SK-N-SH treated with all-trans-retinoic acid at 6 μM for 48 hours (cell line): ENCODE measurements around the gene LMCD1.

Experiments
- ATAC-seq: fragments of 200-7000 bp; cut with Tn5 transposase; 3 replicates; pipeline ENCODE4 v1.9.1; 2020; ENCODE audit warnings: mild to moderate bottlenecking, moderate library complexity
- ARNTL ChIP-seq: fragments of 450-650 bp; formaldehyde crosslinking; IDR thresholded peaks from 2 replicates; pipeline ENCODE4 v1.5.0; 2020; ENCODE audit warnings: low read depth, mild to moderate bottlenecking, moderate library complexity, borderline replicate concordance
- BACH2 ChIP-seq: fragments of 250-450 bp; sonication (Bioruptor Pico); IDR thresholded peaks from 2 replicates; pipeline ENCODE4 v1.9.0; 2021; ENCODE audit warnings: mild to moderate bottlenecking, borderline replicate concordance
- CSDC2 ChIP-seq: fragments of 250-450 bp; sonication (Bioruptor Pico); IDR thresholded peaks from 2 replicates; pipeline ENCODE4 v1.5.0; 2020; ENCODE audit warnings: mild to moderate bottlenecking, moderate library complexity
- ESRRG ChIP-seq: fragments of 250-450 bp; sonication (Bioruptor Pico); IDR thresholded peaks from 2 replicates; pipeline ENCODE4 v1.6.1; 2021; ENCODE audit warnings: mild to moderate bottlenecking
- GLIS3 ChIP-seq: fragments of 250-450 bp; sonication (Bioruptor Pico); IDR thresholded peaks from 2 replicates; pipeline ENCODE4 v1.5.0; 2020; ENCODE audit warnings: mild to moderate bottlenecking, moderate library complexity
- ISL1 ChIP-seq: fragments of 250-450 bp; sonication (Bioruptor Pico); IDR thresholded peaks from 2 replicates; pipeline ENCODE4 v2.1.2; 2022; ENCODE audit warnings: mild to moderate bottlenecking, moderate library complexity
- OSR1 ChIP-seq: fragments of 250-450 bp; sonication (Bioruptor Pico); IDR thresholded peaks from 2 replicates; pipeline ENCODE4 v1.8.0; 2022; ENCODE audit warnings: moderate library complexity, mild to moderate bottlenecking, inconsistent platforms
- POU6F1 ChIP-seq: fragments of 250-450 bp; sonication (Bioruptor Pico); IDR thresholded peaks from 2 replicates; pipeline ENCODE4 v1.8.0; 2021; ENCODE audit warnings: low read depth, mild to moderate bottlenecking, moderate library complexity, borderline replicate concordance
- PPARA ChIP-seq: fragments of 250-450 bp; sonication (Bioruptor Pico); IDR thresholded peaks from 2 replicates; pipeline ENCODE4 v1.5.0; 2020; ENCODE audit warnings: mild to moderate bottlenecking, borderline replicate concordance
- RARB ChIP-seq: fragments of 250-450 bp; sonication (Bioruptor Pico); IDR thresholded peaks from 2 replicates; pipeline ENCODE4 v1.8.0; 2021; ENCODE audit warnings: mild to moderate bottlenecking, moderate library complexity
- SNAI2 ChIP-seq: fragments of 250-450 bp; sonication (Bioruptor Pico); IDR thresholded peaks from 2 replicates; pipeline ENCODE4 v1.5.0; 2020; ENCODE audit warnings: mild to moderate bottlenecking, moderate library complexity
- TOX ChIP-seq: fragments of 250-450 bp; sonication (Bioruptor Pico); IDR thresholded peaks from 2 replicates; pipeline ENCODE4 v1.8.0; 2021; ENCODE audit warnings: mild to moderate bottlenecking, moderate library complexity, borderline replicate concordance
- ZC3H10 ChIP-seq: fragments of 250-450 bp; sonication (Bioruptor Pico); IDR thresholded peaks from 2 replicates; pipeline ENCODE4 v1.5.1; 2021; ENCODE audit warnings: mild to moderate bottlenecking, moderate library complexity
- ZFP30 ChIP-seq: fragments of 450-650 bp; formaldehyde crosslinking; IDR thresholded peaks from 2 replicates; pipeline ENCODE4 v1.5.0; 2022; ENCODE audit warnings: mild to moderate bottlenecking, moderate library complexity
- ZNF565 ChIP-seq: fragments of 450-650 bp; formaldehyde crosslinking; conservative IDR thresholded peaks from 2 replicates; pipeline ENCODE4 v1.5.0; 2020; ENCODE audit warnings: low read depth, mild to moderate bottlenecking, moderate library complexity
- ZNF70 ChIP-seq: fragments of 450-650 bp; formaldehyde crosslinking; IDR thresholded peaks from 2 replicates; pipeline ENCODE4 v1.5.0; 2020; ENCODE audit warnings: mild to moderate bottlenecking, moderate library complexity
- ZNF8 ChIP-seq: fragments of 450-650 bp; formaldehyde crosslinking; IDR thresholded peaks from 2 replicates; pipeline ENCODE4 v1.5.0; 2020; ENCODE audit warnings: mild to moderate bottlenecking, moderate library complexity
- TF ChIP-seq, protein P1 (sequence below): fragments of 250-450 bp; sonication (Bioruptor Pico); IDR thresholded peaks from 2 replicates; pipeline ENCODE4 v1.5.0; 2020; ENCODE audit warnings: mild to moderate bottlenecking, moderate library complexity
- TF ChIP-seq, protein P2 (sequence below): fragments of 250-450 bp; sonication (Bioruptor Pico); IDR thresholded peaks from 2 replicates; pipeline ENCODE4 v1.5.1; 2020; ENCODE audit warnings: low read depth, mild to moderate bottlenecking, moderate library complexity
- TF ChIP-seq, protein P3 (sequence below): fragments of 250-450 bp; sonication (Bioruptor Pico); IDR thresholded peaks from 2 replicates; pipeline ENCODE4 v1.5.1; 2021; ENCODE audit warnings: mild to moderate bottlenecking, moderate library complexity

Gene LMCD1

DNA sequence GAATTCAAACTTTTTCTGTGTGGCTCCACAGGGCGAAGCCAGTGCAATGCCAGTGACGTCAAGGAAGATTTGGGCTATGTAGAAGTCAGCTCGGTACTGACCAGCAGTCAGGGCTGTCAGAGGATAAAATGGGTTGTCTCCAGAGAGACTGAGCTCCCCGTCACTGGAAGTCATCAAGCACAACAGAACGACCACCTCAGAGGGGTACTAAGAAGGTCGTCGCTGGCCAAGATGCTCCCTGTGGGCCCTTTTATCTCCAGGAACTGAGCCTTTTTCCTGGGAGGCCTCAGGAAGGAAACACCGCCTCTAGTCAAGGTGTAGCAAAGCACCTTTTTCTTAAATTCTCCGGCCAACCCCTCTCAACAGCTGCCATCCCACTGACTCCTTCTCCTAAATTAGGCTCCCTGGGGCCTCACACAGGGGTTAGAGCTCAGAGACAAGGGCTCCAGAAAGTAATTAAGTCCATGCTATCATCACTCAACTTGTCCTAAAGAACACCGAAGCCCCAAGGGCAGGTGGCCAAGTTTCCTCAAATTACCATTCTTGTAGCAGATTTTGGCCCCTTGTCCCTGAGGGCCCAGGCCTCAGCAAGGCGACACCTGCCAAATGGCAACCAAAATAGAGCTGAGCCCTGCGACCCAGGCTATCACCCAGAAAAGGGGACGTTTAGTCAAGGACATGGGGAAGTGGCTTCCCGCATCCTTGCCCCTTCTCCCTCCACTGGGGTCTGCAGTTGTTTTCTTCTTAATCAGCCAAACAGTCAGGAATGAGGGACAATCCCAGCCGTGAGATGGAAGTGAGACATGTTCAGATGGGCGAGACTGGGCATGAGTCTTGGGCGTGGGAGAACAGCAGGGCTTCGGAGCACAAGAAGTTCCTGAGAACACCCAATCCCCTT lies 94.9 kb downstream of the LMCD1 start (continued):
- no peak for TF ChIP-seq ZNF8 (CRISPR knock-in tag)
- TF ChIP-seq, protein P1, sequence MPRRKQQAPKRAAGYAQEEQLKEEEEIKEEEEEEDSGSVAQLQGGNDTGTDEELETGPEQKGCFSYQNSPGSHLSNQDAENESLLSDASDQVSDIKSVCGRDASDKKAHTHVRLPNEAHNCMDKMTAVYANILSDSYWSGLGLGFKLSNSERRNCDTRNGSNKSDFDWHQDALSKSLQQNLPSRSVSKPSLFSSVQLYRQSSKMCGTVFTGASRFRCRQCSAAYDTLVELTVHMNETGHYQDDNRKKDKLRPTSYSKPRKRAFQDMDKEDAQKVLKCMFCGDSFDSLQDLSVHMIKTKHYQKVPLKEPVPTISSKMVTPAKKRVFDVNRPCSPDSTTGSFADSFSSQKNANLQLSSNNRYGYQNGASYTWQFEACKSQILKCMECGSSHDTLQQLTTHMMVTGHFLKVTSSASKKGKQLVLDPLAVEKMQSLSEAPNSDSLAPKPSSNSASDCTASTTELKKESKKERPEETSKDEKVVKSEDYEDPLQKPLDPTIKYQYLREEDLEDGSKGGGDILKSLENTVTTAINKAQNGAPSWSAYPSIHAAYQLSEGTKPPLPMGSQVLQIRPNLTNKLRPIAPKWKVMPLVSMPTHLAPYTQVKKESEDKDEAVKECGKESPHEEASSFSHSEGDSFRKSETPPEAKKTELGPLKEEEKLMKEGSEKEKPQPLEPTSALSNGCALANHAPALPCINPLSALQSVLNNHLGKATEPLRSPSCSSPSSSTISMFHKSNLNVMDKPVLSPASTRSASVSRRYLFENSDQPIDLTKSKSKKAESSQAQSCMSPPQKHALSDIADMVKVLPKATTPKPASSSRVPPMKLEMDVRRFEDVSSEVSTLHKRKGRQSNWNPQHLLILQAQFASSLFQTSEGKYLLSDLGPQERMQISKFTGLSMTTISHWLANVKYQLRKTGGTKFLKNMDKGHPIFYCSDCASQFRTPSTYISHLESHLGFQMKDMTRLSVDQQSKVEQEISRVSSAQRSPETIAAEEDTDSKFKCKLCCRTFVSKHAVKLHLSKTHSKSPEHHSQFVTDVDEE (CRISPR knock-in tag), result no peak
- TF ChIP-seq, all 23 proteins: peak for 0

DNA sequence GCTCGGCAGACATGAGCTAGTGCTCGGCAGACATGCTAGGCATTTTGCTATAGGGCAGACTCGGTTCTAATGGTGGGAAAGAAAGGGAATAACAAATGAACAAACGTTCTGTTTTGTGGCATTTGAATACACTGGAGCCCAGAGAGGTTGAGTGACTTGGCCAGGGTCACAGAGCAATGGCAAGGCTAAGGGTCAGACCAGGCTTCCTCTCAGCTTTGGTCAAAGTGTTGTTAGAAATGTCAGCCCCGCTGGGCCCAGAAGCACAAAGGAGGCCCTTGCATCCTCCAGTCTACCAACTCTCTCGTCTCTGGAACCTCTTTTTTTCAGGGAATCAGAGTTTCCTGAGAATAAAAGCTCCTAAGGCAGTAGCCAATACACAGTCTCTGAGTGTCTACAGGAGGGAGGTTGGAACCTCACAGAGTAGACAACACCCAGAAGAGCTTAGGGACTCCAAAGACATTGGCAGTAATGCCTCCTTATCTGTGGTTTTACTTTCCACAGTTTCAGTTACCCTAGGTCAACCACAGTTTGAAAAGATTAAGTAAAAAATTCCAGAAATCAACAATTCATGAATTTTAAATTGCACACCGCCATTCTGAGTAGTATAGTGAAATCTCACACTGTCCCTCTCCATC lies 95.7 kb downstream of the LMCD1 start:
- TF ChIP-seq, protein P1 (CRISPR knock-in tag), result no peak
- no peak for TF ChIP-seq GLIS3 (CRISPR knock-in tag)
- no peak for TF ChIP-seq SNAI2 (CRISPR knock-in tag)
- TF ChIP-seq RARB (CRISPR knock-in tag), result no peak
- TF ChIP-seq ZNF8 (CRISPR knock-in tag), result no peak
- TF ChIP-seq, protein P2, sequence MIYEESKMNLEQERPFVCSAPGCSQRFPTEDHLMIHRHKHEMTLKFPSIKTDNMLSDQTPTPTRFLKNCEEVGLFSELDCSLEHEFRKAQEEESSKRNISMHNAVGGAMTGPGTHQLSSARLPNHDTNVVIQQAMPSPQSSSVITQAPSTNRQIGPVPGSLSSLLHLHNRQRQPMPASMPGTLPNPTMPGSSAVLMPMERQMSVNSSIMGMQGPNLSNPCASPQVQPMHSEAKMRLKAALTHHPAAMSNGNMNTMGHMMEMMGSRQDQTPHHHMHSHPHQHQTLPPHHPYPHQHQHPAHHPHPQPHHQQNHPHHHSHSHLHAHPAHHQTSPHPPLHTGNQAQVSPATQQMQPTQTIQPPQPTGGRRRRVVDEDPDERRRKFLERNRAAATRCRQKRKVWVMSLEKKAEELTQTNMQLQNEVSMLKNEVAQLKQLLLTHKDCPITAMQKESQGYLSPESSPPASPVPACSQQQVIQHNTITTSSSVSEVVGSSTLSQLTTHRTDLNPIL (CRISPR knock-in tag), result no peak
- TF ChIP-seq ZC3H10 (CRISPR knock-in tag), result no peak
- TF ChIP-seq ESRRG (CRISPR knock-in tag), result no peak
- no peak for TF ChIP-seq OSR1 (CRISPR knock-in tag)
- TF ChIP-seq ARNTL (CRISPR knock-in tag), result no peak
- no peak for TF ChIP-seq ZNF70 (CRISPR knock-in tag)
- TF ChIP-seq PPARA (CRISPR knock-in tag), result no peak
- TF ChIP-seq ISL1 (CRISPR knock-in tag), result no peak
- TF ChIP-seq CSDC2 (CRISPR knock-in tag), result no peak
- TF ChIP-seq ZFP30 (CRISPR knock-in tag), result no peak
- TF ChIP-seq, protein P3, sequence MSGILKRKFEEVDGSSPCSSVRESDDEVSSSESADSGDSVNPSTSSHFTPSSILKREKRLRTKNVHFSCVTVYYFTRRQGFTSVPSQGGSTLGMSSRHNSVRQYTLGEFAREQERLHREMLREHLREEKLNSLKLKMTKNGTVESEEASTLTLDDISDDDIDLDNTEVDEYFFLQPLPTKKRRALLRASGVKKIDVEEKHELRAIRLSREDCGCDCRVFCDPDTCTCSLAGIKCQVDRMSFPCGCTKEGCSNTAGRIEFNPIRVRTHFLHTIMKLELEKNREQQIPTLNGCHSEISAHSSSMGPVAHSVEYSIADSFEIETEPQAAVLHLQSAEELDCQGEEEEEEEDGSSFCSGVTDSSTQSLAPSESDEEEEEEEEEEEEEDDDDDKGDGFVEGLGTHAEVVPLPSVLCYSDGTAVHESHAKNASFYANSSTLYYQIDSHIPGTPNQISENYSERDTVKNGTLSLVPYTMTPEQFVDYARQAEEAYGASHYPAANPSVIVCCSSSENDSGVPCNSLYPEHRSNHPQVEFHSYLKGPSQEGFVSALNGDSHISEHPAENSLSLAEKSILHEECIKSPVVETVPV (CRISPR knock-in tag), result no peak
- no peak for TF ChIP-seq POU6F1
- no peak for TF ChIP-seq ZNF565 (CRISPR knock-in tag)
- no peak for TF ChIP-seq TOX (CRISPR knock-in tag)
- no peak for TF ChIP-seq BACH2 (CRISPR knock-in tag)
- TF ChIP-seq, all 23 proteins: peak for 0
- no peak for ATAC-seq
